GM19438 (cell line): ENCODE measurements around the gene HLA-DMB.

Experiments used
- ATAC-seq: cut with Tn5 transposase; IDR thresholded peaks from one replicate; pipeline ENCODE4 v1.9.1; 2021; ENCODE audit warnings: low read depth; ENCODE audit not compliant: unreplicated experiment

The HLA-DMB gene

GRCh38 chr6:32972353-32973143 is 31.7 kb upstream of the HLA-DMB start:
- ATAC-seq, result no peak

GRCh38 chr6:32971581-32972352 is 30.9 kb upstream of the HLA-DMB start:
- peak; percentile 42 for ATAC-seq

- no peak for ATAC-seq
Measured at GRCh38 chr6:32971242-32971580, 30.4 kb upstream of the HLA-DMB start.

GRCh38 chr6:32970413-32971241 is 29.8 kb upstream of the HLA-DMB start:
- ATAC-seq, result no peak

GRCh38 chr6:32969685-32970412 is 29.0 kb upstream of the HLA-DMB start:
- ATAC-seq, result no peak

GRCh38 chr6:32968867-32969684 is 28.2 kb upstream of the HLA-DMB start:
- ATAC-seq, result no peak

GRCh38 chr6:32968093-32968866 is 27.5 kb upstream of the HLA-DMB start, which contains the start of gene BRD2:
BRD2 (plus strand) TSS chr6:32968594; CDS start chr6:32972899, 4,305 bp downstream.
- peak; percentile 25 for ATAC-seq

- ATAC-seq, result no peak
Measured at GRCh38 chr6:32967151-32968091, 26.6 kb upstream of the HLA-DMB start.

GRCh38 chr6:32964776-32965175 is 23.9 kb upstream of the HLA-DMB start:
- ATAC-seq, result no peak

- no peak for ATAC-seq
Measured at GRCh38 chr6:32963866-32964265, 23.0 kb upstream of the HLA-DMB start.

GRCh38 chr6:32962213-32962826 is 21.5 kb upstream of the HLA-DMB start:
- ATAC-seq, result no peak

GRCh38 chr6:32960563-32960962 is 19.7 kb upstream of the HLA-DMB start:
- ATAC-seq, result no peak

- ATAC-seq, result no peak
Measured at GRCh38 chr6:32956176-32956575, 15.3 kb upstream of the HLA-DMB start.

GRCh38 chr6:32954986-32955802 is 14.4 kb upstream of the HLA-DMB start:
- no peak for ATAC-seq

GRCh38 chr6:32954267-32954666 is 13.4 kb upstream of the HLA-DMB start:
- ATAC-seq, result no peak

GRCh38 chr6:32953775-32954174 is 12.9 kb upstream of the HLA-DMB start:
- no peak for ATAC-seq
